GM10266 (cell line): ENCODE data around the gene CLECL1.
A peak's percentile ranks its signal among the peaks of the same experiment; 100 is the strongest.

Source experiments
- DNase-seq: peaks from one replicate; pipeline ENCODE4 v3.0.0; 2012; ENCODE audit errors: extremely low spot score
- CTCF ChIP-seq: IDR thresholded peaks from 2 replicates; pipeline ENCODE4 v1.5.1; 2012; ENCODE audit warnings: mild to moderate bottlenecking, low read depth; ENCODE audit not compliant: control insufficient read depth, insufficient read depth; ENCODE audit errors: missing control alignments

Gene CLECL1

GRCh38 chr12:9761419-9761781 lies 28.5 kb upstream of the CLECL1 start:
- no peak for DNase-seq
- no peak for TF ChIP-seq CTCF

- peak; percentile 44 for DNase-seq
- no peak for TF ChIP-seq CTCF
These were observed 28.0 kb upstream of the CLECL1 start, which contains the start of gene CD69 for GRCh38 chr12:9760699-9761418. CD69 (minus strand) TSS chr12:9760901; CDS start chr12:9760820, 81 bp downstream.

GRCh38 chr12:9760120-9760519 lies 27.2 kb upstream of the CLECL1 start:
- no peak for TF ChIP-seq CTCF
- DNase-seq: no peak

DNA sequence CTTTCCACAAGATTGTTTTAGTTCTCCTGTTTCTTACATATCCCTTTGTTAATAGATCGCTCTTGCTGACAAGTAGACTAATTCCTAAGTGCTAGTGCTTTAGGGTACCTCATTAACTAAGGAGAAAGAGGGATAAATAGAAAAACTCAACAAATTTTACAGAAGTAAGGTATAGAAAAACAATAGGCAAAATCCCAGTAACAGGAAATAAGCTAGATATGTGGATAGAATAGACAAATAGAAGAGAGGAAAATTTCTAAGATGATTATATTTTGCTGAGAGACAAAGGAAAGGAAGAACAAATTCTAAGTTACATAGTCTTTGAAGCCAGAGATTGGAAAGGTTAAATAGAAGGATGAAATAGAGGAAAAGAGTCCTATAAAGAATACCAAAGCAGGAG lies 26.8 kb upstream of the CLECL1 start:
- TF ChIP-seq CTCF: no peak
- no peak for DNase-seq

DNA sequence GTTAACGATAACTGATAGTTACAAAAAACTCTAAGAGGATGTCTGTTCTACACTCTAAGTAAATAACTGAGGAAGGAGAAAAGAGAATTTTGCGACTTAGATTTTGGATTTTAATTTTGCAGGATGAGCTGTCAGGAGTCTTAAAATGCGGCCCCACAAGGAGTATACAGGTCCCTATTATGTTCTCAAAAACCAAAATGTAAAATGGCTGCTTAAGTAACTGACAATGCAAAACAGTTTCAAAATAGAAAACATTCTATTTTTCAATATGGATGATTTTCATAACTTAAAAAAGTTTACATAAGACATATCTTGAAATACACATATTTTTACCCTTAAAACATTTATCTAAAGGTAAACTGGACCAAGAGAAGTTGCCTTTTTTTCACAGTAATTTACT lies 25.2 kb upstream of the CLECL1 start:
- no peak for TF ChIP-seq CTCF
- DNase-seq: no peak

DNA sequence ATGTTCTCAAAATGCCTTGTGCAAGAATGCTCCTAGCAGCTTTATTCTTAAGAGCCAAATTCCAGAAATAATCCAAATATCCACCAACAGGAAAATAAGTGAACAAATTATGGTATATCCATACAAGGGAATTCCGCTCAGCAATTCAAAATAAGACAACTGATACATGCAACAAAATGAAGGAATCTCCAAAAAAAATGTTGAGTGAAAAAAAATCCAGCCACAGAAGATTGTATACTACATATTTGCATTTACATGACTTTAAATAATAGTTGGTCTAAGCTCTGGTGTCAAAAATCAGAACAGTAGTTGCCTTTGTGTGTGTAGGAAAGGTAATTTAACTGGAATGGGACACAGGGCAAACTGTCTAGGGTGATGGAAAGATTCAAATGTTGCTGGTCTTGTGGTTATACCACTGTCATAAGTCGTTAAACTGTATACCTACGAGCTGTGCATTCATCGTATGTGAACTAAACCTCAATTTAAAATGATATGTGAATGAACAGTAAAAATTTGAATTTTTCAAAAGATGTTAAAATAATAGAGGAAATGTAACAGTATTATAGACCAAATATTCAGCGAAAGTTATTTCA lies 24.6 kb upstream of the CLECL1 start:
- DNase-seq: no peak
- no peak for TF ChIP-seq CTCF

GRCh38 chr12:9756706-9757105 lies 23.8 kb upstream of the CLECL1 start:
- no peak for DNase-seq
- no peak for TF ChIP-seq CTCF
